ENCODE data around the gene DSCAM. TPM values are rescaled to one million over a fixed set of nuclear protein-coding genes. Genes with fewer than 3 reads are reported as not detected.

Gene DSCAM
- total and polyA plus RNA-seq, 2 donors (not counting 1 experiment from before 2014, with no cell fraction given) = under 0.01 to 0.01 TPM

DNA sequence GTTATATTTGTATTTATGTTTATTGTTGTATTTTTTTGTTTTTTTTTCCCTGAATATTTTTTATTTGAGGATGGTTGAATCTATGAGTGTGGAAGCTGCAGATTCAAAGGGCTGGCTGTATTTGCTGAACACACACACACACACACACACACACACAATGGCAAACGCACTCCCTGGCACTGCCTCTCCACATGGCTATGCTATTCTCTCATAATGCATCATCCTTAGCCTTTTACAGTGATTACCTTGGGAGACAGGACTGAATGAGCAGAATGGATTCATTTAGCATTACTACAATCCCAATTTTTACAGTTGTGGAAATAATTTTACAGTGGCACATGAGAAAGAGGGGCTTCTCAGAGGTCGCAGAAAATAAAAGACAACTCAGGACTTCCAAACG, 589.6 kb downstream of the DSCAM start:
- H3K36me3 ChIP-seq (ENCODE audit: control insufficient read depth, insufficient read depth, low read length) = no peaks in the 10 kb centered on the region
- H3K4me3 ChIP-seq (replicated peaks in 1 of 4; ENCODE audit: control extremely low read depth in 1 of 4, insufficient read depth in 1 of 4, low read depth in 3 of 4, low read length in 4 of 4) = no peak overlapping the region
- no peaks in the 10 kb centered on the region for H3K27me3 ChIP-seq (ENCODE audit: control insufficient read depth, insufficient read depth, low read length)
- no peak overlapping the region for H3K9ac ChIP-seq (ENCODE audit: insufficient read depth, low read length)
- no peak overlapping the region for H3K27ac ChIP-seq (ENCODE audit: insufficient read depth, low read length)
- H2AFZ ChIP-seq (ENCODE audit: low read length) = no peak overlapping the region
- H4K20me1 ChIP-seq (ENCODE audit: control insufficient read depth, extremely low read depth, insufficient read depth, low read length) = no peaks in the 10 kb centered on the region
- no peak overlapping the region for H3K4me2 ChIP-seq (ENCODE audit: extremely low read depth, insufficient read depth, low read length)
- no peaks in the 10 kb centered on the region for H3K4me1 ChIP-seq (ENCODE audit: control insufficient read depth, extremely low read depth, insufficient read depth, low read length)
- no peaks in the 10 kb centered on the region for H3K79me2 ChIP-seq (ENCODE audit: control insufficient read depth, insufficient read depth, low read length)
- H3K9me3 ChIP-seq (ENCODE audit: control insufficient read depth, insufficient read depth, low read depth, low read length) = no peaks in the 10 kb centered on the region
- no peak for DNase-seq (ENCODE audit: low read depth in 2 of 2)
- no peak for TF ChIP-seq EZH2 (IDR thresholded peaks at IDR 0.05; ENCODE audit: low read length, missing control alignments)
- no peak for TF ChIP-seq CTCF (conservative IDR thresholded peaks at IDR 0.05 in 1 of 2, IDR thresholded peaks at IDR 0.05 in 1 of 2; ENCODE audit: low read depth in 1 of 2, low read length in 2 of 2)

GRCh38 chr21:40255518-40256444, 591.2 kb downstream of the DSCAM start:
- Histone ChIP-seq H3K27me3 (ENCODE audit: control insufficient read depth, insufficient read depth, low read length) (no peaks in the 10 kb centered on the region), H4K20me1 (ENCODE audit: control insufficient read depth, extremely low read depth, insufficient read depth, low read length) (no peaks in the 10 kb centered on the region), H3K4me2 (ENCODE audit: extremely low read depth, insufficient read depth, low read length) (no peak overlapping the region), H3K27ac (ENCODE audit: insufficient read depth, low read length) (no peak overlapping the region), H3K79me2 (ENCODE audit: control insufficient read depth, insufficient read depth, low read length) (no peaks in the 10 kb centered on the region), H3K4me1 (ENCODE audit: control insufficient read depth, extremely low read depth, insufficient read depth, low read length) (no peaks in the 10 kb centered on the region), H2AFZ (ENCODE audit: low read length) (no peak overlapping the region), H3K4me3 (replicated peaks in 1 of 4; ENCODE audit: control extremely low read depth in 1 of 4, insufficient read depth in 1 of 4, low read depth in 3 of 4, low read length in 4 of 4) (no peak overlapping the region), H3K9me3 (ENCODE audit: control insufficient read depth, insufficient read depth, low read depth, low read length) (no peaks in the 10 kb centered on the region), H3K9ac (ENCODE audit: insufficient read depth, low read length) (no peak overlapping the region), H3K36me3 (ENCODE audit: control insufficient read depth, insufficient read depth, low read length) (no peaks in the 10 kb centered on the region)
- no peak for DNase-seq (ENCODE audit: low read depth in 2 of 2)
- no peak for TF ChIP-seq CTCF (conservative IDR thresholded peaks at IDR 0.05 in 1 of 2, IDR thresholded peaks at IDR 0.05 in 1 of 2; ENCODE audit: low read depth in 1 of 2, low read length in 2 of 2)
- no peak for TF ChIP-seq EZH2 (IDR thresholded peaks at IDR 0.05; ENCODE audit: low read length, missing control alignments)

- no peak overlapping the region for H3K27ac ChIP-seq (ENCODE audit: insufficient read depth, low read length)
- no peak overlapping the region for H3K4me2 ChIP-seq (ENCODE audit: extremely low read depth, insufficient read depth, low read length)
- H3K36me3 ChIP-seq (ENCODE audit: control insufficient read depth, insufficient read depth, low read length) = no peaks in the 10 kb centered on the region
- DNase-seq (ENCODE audit: low read depth in 2 of 2) = peak; percentile 8 to 87
- H3K4me3 ChIP-seq (replicated peaks in 1 of 4; ENCODE audit: control extremely low read depth in 1 of 4, insufficient read depth in 1 of 4, low read depth in 3 of 4, low read length in 4 of 4) = no peak overlapping the region
- H3K27me3 ChIP-seq (ENCODE audit: control insufficient read depth, insufficient read depth, low read length) = no peaks in the 10 kb centered on the region
- no peaks in the 10 kb centered on the region for H3K9me3 ChIP-seq (ENCODE audit: control insufficient read depth, insufficient read depth, low read depth, low read length)
- no peaks in the 10 kb centered on the region for H3K4me1 ChIP-seq (ENCODE audit: control insufficient read depth, extremely low read depth, insufficient read depth, low read length)
- no peaks in the 10 kb centered on the region for H4K20me1 ChIP-seq (ENCODE audit: control insufficient read depth, extremely low read depth, insufficient read depth, low read length)
- TF ChIP-seq EZH2 (IDR thresholded peaks at IDR 0.05; ENCODE audit: low read length, missing control alignments) = no peak
- no peak for TF ChIP-seq CTCF (conservative IDR thresholded peaks at IDR 0.05 in 1 of 2, IDR thresholded peaks at IDR 0.05 in 1 of 2; ENCODE audit: low read depth in 1 of 2, low read length in 2 of 2)
- no peak overlapping the region for H3K9ac ChIP-seq (ENCODE audit: insufficient read depth, low read length)
- H3K79me2 ChIP-seq (ENCODE audit: control insufficient read depth, insufficient read depth, low read length) = no peaks in the 10 kb centered on the region
- no peak overlapping the region for H2AFZ ChIP-seq (ENCODE audit: low read length)
Observed at GRCh38 chr21:40254540-40255465, 592.2 kb downstream of the DSCAM start.
